Neural cell (in vitro differentiated cells): ENCODE data around the gene ZNF614.

Experiments used
- CTCF ChIP-seq: fragments of 450-650 bp; IDR thresholded peaks from 2 replicates; pipeline ENCODE4 v1.5.1; 2014; ENCODE audit warnings: antibody characterized with exemption, mild to moderate bottlenecking, moderate library complexity; ENCODE audit not compliant: poor library complexity, severe bottlenecking
- EP300 ChIP-seq: fragments of 450-650 bp; conservative IDR thresholded peaks from 2 replicates; pipeline ENCODE4 v1.6.1; 2014; ENCODE audit warnings: antibody characterized with exemption, mild to moderate bottlenecking, moderate library complexity; ENCODE audit not compliant: poor library complexity, severe bottlenecking
- EZH2 ChIP-seq: fragments of 200-600, 300-800 bp; shearing (Covaris generic), sonication (generic); IDR thresholded peaks from 2 replicates; pipeline ENCODE4 v1.6.1; 2014; ENCODE audit warnings: antibody characterized with exemption, low read length, borderline replicate concordance, mild to moderate bottlenecking; ENCODE audit not compliant: insufficient read depth, poor library complexity, severe bottlenecking
- MXI1 ChIP-seq: fragments of 450-650 bp; conservative IDR thresholded peaks from 2 replicates; pipeline ENCODE4 v1.6.1; 2014; ENCODE audit warnings: antibody characterized with exemption, mild to moderate bottlenecking; ENCODE audit not compliant: poor library complexity, severe bottlenecking
- POLR2AphosphoS5 ChIP-seq: IDR thresholded peaks from 2 replicates; pipeline ENCODE4 v1.6.1; 2012
- RAD21 ChIP-seq: fragments of 450-650 bp; conservative IDR thresholded peaks from 2 replicates; pipeline ENCODE4 v1.6.1; 2014; ENCODE audit warnings: antibody characterized with exemption, mild to moderate bottlenecking, moderate library complexity
- REST ChIP-seq: IDR thresholded peaks from 2 replicates; pipeline ENCODE4 v1.6.1; 2012; ENCODE audit warnings: borderline replicate concordance
- SMC3 ChIP-seq: fragments of 450-650 bp; conservative IDR thresholded peaks from 2 replicates; pipeline ENCODE4 v1.6.1; 2014; ENCODE audit warnings: antibody characterized with exemption, mild to moderate bottlenecking, moderate library complexity; ENCODE audit not compliant: poor library complexity
- TAF1 ChIP-seq: IDR thresholded peaks from 2 replicates; pipeline ENCODE4 v1.6.1; 2012; ENCODE audit warnings: low read depth

GRCh38 chr19:52070496-52070895 lies 42.3 kb upstream of the ZNF614 start:
- TF ChIP-seq EP300 (no peak), CTCF (no peak), POLR2AphosphoS5 (no peak), EZH2 (no peak), RAD21 (no peak), SMC3 (no peak), REST (no peak), MXI1 (no peak), TAF1 (no peak)
